Activated CD8-positive, alpha-beta memory T cell treated with anti-CD3 and anti-CD28 coated beads for 36 hours (primary cell): ENCODE results near the gene NPRL2. TPM values are rescaled to one million over a fixed set of nuclear protein-coding genes. Genes with fewer than 3 reads are reported as not detected.

ENCODE experiments used
- CTCF ChIA-PET: fragments of 350-600 bp; sonication (Branson Sonifier 250); formaldehyde crosslinking; loops from one replicate; lab custom pipeline; 2021; ENCODE audit warnings: antibody characterized with exemption; lab: Charles Lee
- POLR2A ChIA-PET: fragments of 350-600 bp; sonication (Branson Sonifier 250); formaldehyde crosslinking; loops from one replicate; lab custom pipeline; 2021; ENCODE audit warnings: antibody characterized with exemption; lab: Charles Lee
- total RNA-seq, 2 experiments: library from RNA; stranded (reverse); gene quantifications; one replicate each; pipeline ENCODE4 v1.2.3, GENCODE V29; 2021

The NPRL2 gene
- total RNA-seq, 2 experiments from 2014 or later: 39.5 to 46.6 TPM

DNA sequence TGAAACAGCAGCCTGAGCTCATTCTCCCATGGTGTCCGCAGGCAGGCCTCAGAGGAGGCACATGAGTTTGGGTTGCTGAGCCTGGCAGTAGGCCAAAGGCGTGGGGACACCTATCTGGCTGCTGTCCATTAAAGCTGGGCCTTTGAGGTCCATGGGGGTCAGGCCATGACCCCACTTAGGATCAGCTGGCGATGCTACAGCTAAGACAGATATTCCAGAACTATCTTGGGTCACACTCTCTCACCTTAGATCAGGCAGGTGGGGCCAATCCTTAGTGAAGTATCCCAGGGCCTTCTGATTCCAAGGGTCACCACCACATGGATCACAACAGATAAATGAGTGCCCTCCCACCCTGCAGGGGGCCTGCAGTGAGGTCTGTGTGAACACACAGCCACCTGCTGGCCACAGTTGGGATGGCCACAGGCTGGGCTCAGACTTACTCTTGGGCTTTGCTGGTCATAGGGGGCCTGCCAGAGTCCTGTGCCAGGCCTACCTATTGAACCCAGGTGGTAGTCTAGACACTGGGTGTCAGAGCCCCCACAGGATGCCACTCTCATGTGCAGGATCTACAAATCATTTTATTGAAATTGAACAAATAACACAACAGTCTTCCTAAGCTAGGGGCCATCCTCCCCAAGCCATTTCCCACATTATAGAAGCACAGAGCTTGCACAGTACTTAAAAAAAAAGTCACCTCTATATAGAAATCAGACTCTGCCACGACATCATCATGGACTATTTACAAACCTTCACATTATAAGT, 26.0 kb downstream of the NPRL2 start:
- POLR2A ChIA-PET: interaction anchor here (0.5 to 1.2 kb wide), 5 partner anchors 9 to 338 kb away, joined by 3 to 5 read pairs (median 4); partner anchors contain the start of genes HYAL3 and NAA80

DNA sequence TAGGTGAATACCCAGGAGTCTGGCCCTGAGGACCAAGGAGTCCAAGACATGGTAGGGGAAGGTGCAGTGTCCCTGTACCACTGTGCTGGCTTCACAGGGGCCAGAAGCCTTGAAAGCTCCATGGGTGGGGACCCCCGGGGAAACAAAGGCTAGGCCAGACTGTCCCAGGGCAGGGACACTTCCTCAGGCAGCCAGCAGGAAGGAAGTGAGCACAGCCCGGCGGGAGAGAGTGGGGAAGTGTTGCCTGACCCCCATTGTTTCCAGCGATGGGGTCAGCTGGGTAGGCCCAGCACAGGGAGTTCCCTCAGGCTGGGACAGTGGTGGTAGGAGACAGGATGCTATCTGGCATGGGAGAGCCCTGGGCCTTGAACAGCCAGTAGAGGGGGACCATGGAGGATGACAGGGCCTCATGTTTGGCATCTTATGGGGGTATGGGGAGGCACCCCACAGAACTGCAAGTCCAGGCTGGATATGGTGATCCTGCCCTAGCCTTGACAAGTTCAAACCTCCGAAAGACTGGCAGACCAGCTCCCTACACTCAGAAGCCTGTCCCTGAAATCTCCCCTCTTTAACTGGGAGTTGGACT, 26.9 kb downstream of the NPRL2 start:
- POLR2A ChIA-PET: interaction anchor here (0.5 to 1.2 kb wide), 3 partner anchors 8 to 24 kb away, joined by 3 to 5 read pairs (median 4); partner anchors contain the start of genes HYAL3 and NAA80
- CTCF ChIA-PET: interaction anchor here (0.9 to 2.7 kb wide), 11 partner anchors 9 to 131 kb away, joined by 3 to 11 read pairs (median 4); partner anchors contain the start of genes HYAL1, HYAL3 and NAA80

More for the DNA sequence above, 26.0 kb downstream of the NPRL2 start:
- CTCF ChIA-PET: interaction anchor here (0.6 to 2.7 kb wide), 13 partner anchors 9 to 488 kb away, joined by 3 to 11 read pairs (median 4); partner anchors contain the start of genes HYAL1, HYAL3 and NAA80

DNA sequence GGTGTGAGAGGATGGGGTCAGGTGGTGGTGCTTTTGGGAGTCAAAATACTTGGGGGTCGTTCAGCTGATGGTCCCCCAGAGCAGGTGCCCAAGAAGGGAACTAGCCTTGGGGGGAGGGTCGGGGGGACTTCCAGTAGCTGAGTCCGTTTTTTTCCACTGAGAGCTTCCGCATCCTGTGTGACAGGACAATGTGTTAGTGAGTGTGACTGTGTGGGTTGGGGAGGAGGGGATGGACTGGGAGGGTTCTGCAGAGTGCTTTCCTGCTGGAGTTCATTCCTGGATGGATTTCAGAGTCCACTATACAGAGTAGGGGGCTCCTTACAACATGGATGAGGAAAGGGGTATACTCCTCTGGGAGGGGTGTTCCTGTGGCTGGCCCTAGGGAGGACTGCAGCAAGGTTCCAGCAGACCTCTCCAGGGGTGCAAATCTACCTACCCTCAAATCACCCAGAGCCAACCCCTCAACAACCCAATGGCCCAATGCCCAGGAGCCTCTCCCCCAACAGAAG, 27.4 kb downstream of the NPRL2 start:
- ChIA-PET CTCF (interaction anchor here (1.2 to 2.7 kb wide), 3 partner anchors 8 to 96 kb away, joined by 4 to 9 read pairs (median 5); no protein-coding TSS in a partner anchor), POLR2A (interaction anchor here (2.8 kb wide), 1 partner anchor 24 kb away, joined by 6 read pairs; the partner anchor contains the start of genes HYAL3 and NAA80)

- ChIA-PET CTCF (interaction anchor here (0.6 to 2.7 kb wide), 10 partner anchors 11 to 96 kb away, joined by 3 to 9 read pairs (median 4); no protein-coding TSS in a partner anchor), POLR2A (interaction anchor here (2.8 kb wide), 1 partner anchor 23 kb away, joined by 6 read pairs; the partner anchor contains the start of genes HYAL3 and NAA80)
Observed at GRCh38 chr3:50322386-50323091, 28.0 kb downstream of the NPRL2 start, which contains the start of gene HYAL2. TSS of gene HYAL2 (minus strand) at chr3:50322745. CDS start at chr3:50320489, 2,256 bp downstream.

DNA sequence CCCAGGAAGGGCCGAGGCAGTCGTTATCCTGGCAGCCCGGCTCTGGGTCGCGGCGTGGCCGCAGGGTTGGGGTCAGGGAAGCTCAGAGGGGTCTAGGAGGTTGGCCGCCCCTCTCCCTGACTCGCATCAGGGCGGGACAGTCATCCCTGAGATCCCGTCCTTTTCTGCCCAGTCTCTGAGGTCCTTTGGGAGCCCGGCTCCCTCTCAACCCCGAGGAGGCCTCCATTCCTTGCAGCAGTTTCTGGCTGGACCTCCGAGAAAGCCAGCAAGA, 28.5 kb downstream of the NPRL2 start:
- ChIA-PET CTCF (interaction anchor here (0.6 to 1.9 kb wide), 9 partner anchors 12 to 34 kb away, joined by 3 to 6 read pairs (median 3); partner anchors contain the start of genes HYAL3 and NAA80), POLR2A (interaction anchor here (1.0 to 2.8 kb wide), 2 partner anchors 15 to 23 kb away, joined by 4 to 6 read pairs; partner anchors contain the start of genes HYAL3 and NAA80)

- ChIA-PET POLR2A (interaction anchor here (1.0 to 2.8 kb wide), 3 partner anchors 15 to 30 kb away, joined by 3 to 6 read pairs (median 4); partner anchors contain the start of genes HYAL3, IFRD2 and NAA80), CTCF (interaction anchor here (0.6 to 1.9 kb wide), 8 partner anchors 12 to 34 kb away, joined by 3 to 6 read pairs (median 4); partner anchors contain the start of genes HYAL3 and NAA80)
Observed at GRCh38 chr3:50321336-50322114, 29.1 kb downstream of the NPRL2 start.

DNA sequence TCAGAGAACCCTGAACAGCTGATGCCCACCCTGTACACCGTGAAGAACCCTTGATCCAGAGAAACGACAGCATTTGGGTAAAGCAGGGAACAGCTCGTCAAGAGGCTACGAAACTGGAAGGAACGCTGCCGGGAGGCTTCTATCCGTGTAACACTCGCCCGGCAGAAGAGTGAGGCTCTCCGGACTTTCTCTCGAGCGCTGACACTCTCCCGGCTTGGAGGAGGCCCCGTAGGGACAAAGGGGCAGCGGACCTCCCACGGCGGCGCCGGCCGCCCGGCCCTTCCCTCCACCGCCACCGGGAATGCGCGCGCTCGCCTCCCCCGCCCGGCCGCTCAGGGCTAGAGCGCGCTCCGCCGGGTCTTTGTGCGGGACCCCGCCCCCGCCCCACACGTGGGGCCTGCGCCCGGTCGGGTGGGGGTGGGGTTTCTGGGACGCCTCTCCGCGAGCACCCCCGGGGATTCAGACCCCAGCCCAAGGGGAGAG, 29.7 kb downstream of the NPRL2 start:
- ChIA-PET CTCF (interaction anchor here (0.7 to 1.9 kb wide), 4 partner anchors 14 to 74 kb away, joined by 3 to 6 read pairs (median 4); partner anchors contain the start of genes HYAL3 and NAA80), POLR2A (interaction anchor here (0.5 to 2.8 kb wide), 5 partner anchors 16 to 83 kb away, joined by 3 to 6 read pairs (median 3); partner anchors contain the start of genes HYAL3, IFRD2 and NAA80)

DNA sequence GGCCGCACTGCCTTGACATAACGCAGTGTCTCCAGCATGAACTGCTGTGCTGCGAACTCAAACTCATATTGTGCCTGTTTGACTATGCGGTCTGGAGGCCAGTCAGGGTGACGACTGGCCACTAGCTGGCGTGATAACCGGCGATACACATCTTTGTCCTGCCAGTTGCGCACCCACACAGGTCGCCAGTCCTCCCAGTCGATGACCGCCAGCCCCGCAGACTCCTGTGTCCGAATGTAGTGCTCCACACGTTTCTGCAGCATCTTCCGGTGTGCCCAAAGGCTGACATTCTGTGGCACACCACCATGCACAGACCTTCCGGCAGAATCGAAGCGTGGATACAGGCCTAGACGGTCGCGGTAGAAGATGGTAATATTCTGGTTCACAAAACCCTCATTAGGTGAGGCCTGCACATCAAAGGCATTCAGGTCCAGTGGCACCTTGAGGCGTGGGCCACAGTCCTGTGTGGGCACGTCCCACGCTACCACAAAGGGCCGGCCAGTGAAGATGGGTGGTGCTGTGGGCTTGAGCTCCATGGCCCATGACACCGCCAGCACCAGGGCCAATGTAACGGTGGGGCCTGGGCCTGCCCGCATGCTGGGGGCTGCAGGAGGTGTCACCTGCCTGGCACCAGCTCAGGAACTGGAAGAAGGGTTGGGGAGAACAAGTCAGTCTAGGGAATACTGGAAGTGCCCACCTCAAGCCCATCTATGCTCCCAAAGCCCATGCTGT, 30.5 kb downstream of the NPRL2 start:
- ChIA-PET POLR2A (interaction anchor here (0.5 to 2.8 kb wide), 4 partner anchors 17 to 82 kb away, joined by 3 to 6 read pairs (median 3); partner anchors contain the start of genes HYAL3, IFRD2 and NAA80), CTCF (interaction anchor here (0.6 to 1.8 kb wide), 3 partner anchors 21 to 174 kb away, joined by 3 to 5 read pairs (median 3); partner anchors contain the start of genes HYAL3 and NAA80)

GRCh38 chr3:50319181-50319893, 31.2 kb downstream of the NPRL2 start:
- POLR2A ChIA-PET: interaction anchor here (1.5 kb wide), 1 partner anchor 15 kb away, joined by 3 read pairs; no protein-coding TSS in a partner anchor

GRCh38 chr3:50318615-50319014, 32.0 kb downstream of the NPRL2 start:
- ChIA-PET POLR2A (interaction anchor here (1.5 kb wide), 1 partner anchor 16 kb away, joined by 3 read pairs; no protein-coding TSS in a partner anchor), CTCF (interaction anchor here (0.6 kb wide), 1 partner anchor 34 kb away, joined by 5 read pairs; no protein-coding TSS in a partner anchor)

More at GRCh38 chr3:50319181-50319893, 31.2 kb downstream of the NPRL2 start:
- CTCF ChIA-PET: no interaction called here

DNA sequence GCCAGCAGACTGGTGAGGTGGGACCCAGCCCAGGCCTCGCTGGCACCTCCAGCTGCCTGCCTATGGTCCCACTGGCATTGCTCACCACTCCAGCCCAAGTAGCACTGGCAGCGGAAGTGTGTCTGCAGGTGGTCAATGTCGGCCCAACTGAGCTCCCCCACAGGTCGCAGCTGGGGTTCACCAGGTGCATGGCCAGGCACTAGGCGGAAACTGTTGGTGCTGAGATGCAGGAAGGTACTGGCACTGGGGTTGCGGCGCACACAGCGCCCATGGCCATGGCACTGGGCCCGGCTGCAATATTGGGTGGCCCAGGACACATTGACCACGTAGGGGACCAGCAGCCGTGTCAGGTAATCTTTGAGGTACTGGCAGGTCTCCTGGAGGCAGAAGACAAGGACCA, 32.4 kb downstream of the NPRL2 start:
- ChIA-PET POLR2A (interaction anchor here (0.5 to 1.5 kb wide), 2 partner anchors 16 to 251 kb away, joined by 3 read pairs; partner anchors contain the start of gene HEMK1), CTCF (interaction anchor here (0.6 kb wide), 1 partner anchor 35 kb away, joined by 5 read pairs; no protein-coding TSS in a partner anchor)

- ChIA-PET POLR2A (interaction anchor here (1.4 kb wide), 1 partner anchor 11 kb away, joined by 8 read pairs; the partner anchor contains the start of gene TUSC2), CTCF (interaction anchor here (0.9 kb wide), 1 partner anchor 58 kb away, joined by 3 read pairs; no protein-coding TSS in a partner anchor)
Observed at GRCh38 chr3:50317300-50317699, 33.3 kb downstream of the NPRL2 start.

- ChIA-PET CTCF (interaction anchor here (0.9 kb wide), 1 partner anchor 57 kb away, joined by 3 read pairs; no protein-coding TSS in a partner anchor), POLR2A (interaction anchor here (1.4 kb wide), 1 partner anchor 12 kb away, joined by 8 read pairs; the partner anchor contains the start of gene TUSC2)
Observed at GRCh38 chr3:50316657-50317242, 33.8 kb downstream of the NPRL2 start.

- ChIA-PET POLR2A (interaction anchor here (0.9 kb wide), 1 partner anchor 9 kb away, joined by 5 read pairs; no protein-coding TSS in a partner anchor), CTCF (interaction anchor here (1.3 to 1.5 kb wide), 2 partner anchors 9 to 16 kb away, joined by 3 to 5 read pairs; partner anchors contain the start of genes HYAL3 and NAA80)
Observed at GRCh38 chr3:50314816-50315215, 35.8 kb downstream of the NPRL2 start.
